ENCODE data around the gene NHSL1. TPM values are rescaled to one million over a fixed set of nuclear protein-coding genes. Genes with fewer than 3 reads are reported as not detected.

Gene NHSL1
- total and polyA plus RNA-seq, 4 donors: 6.6 to 33.0 (median 20.7) TPM

- Histone ChIP-seq H3K4me3 (ENCODE audit: low read depth in 1 of 3, low read length in 3 of 3) (no peak overlapping the region), H3K9me3 (ENCODE audit: control insufficient read depth in 4 of 4, low read length in 3 of 4) (no peaks in the 10 kb centered on the region), H3K27ac (ENCODE audit: low read depth in 1 of 2, low read length in 2 of 2) (no peak overlapping the region), H3K27me3 (ENCODE audit: control insufficient read depth in 4 of 4, insufficient read depth in 4 of 4, low read length in 3 of 4) (no peaks in the 10 kb centered on the region), H3K36me3 (ENCODE audit: control insufficient read depth in 4 of 4, insufficient read depth in 3 of 4, low read depth in 1 of 4, low read length in 3 of 4) (no peaks in the 10 kb centered on the region), H3K4me1 (ENCODE audit: control insufficient read depth in 4 of 4, insufficient read depth in 4 of 4, low read length in 3 of 4) (peaks cover 6 to 12% (median 9%) of the 10 kb centered on the region in 4 donors), H3K9ac (ENCODE audit: low read depth in 1 of 2, low read length in 2 of 2) (no peak overlapping the region)
- DNase-seq (ENCODE audit: low spot score): no peak
- TF ChIP-seq EGR1 (IDR thresholded peaks at IDR 0.05; ENCODE audit: low read depth in 2 of 2): no peak
- TF ChIP-seq, protein P1, sequence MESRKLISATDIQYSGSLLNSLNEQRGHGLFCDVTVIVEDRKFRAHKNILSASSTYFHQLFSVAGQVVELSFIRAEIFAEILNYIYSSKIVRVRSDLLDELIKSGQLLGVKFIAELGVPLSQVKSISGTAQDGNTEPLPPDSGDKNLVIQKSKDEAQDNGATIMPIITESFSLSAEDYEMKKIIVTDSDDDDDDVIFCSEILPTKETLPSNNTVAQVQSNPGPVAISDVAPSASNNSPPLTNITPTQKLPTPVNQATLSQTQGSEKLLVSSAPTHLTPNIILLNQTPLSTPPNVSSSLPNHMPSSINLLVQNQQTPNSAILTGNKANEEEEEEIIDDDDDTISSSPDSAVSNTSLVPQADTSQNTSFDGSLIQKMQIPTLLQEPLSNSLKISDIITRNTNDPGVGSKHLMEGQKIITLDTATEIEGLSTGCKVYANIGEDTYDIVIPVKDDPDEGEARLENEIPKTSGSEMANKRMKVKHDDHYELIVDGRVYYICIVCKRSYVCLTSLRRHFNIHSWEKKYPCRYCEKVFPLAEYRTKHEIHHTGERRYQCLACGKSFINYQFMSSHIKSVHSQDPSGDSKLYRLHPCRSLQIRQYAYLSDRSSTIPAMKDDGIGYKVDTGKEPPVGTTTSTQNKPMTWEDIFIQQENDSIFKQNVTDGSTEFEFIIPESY (IDR thresholded peaks at IDR 0.05): no peak
- WGBS: 77% methylated on average over 2 of the region's 2 CpGs
These were observed 34.4 kb upstream of the NHSL1 start for GRCh38 chr6:138533667-138534066.

GRCh38 chr6:138531387-138531786, 32.1 kb upstream of the NHSL1 start:
- no peaks in the 10 kb centered on the region for H3K9me3 ChIP-seq (ENCODE audit: control insufficient read depth in 4 of 4, low read length in 3 of 4)
- H3K4me3 ChIP-seq (ENCODE audit: low read depth in 1 of 3, low read length in 3 of 3): no peak overlapping the region
- H3K36me3 ChIP-seq (ENCODE audit: control insufficient read depth in 4 of 4, insufficient read depth in 3 of 4, low read depth in 1 of 4, low read length in 3 of 4): no peaks in the 10 kb centered on the region
- no peaks in the 10 kb centered on the region for H3K27me3 ChIP-seq (ENCODE audit: control insufficient read depth in 4 of 4, insufficient read depth in 4 of 4, low read length in 3 of 4)
- no peak for DNase-seq (ENCODE audit: low spot score)
- TF ChIP-seq, protein P2, sequence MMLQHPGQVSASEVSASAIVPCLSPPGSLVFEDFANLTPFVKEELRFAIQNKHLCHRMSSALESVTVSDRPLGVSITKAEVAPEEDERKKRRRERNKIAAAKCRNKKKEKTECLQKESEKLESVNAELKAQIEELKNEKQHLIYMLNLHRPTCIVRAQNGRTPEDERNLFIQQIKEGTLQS (IDR thresholded peaks at IDR 0.05): no peak
- TF ChIP-seq RXRA (IDR thresholded peaks at IDR 0.05) (no peak), MAX (IDR thresholded peaks at IDR 0.05) (no peak), HNF4A (conservative IDR thresholded peaks at IDR 0.05) (no peak), TAF1 (conservative IDR thresholded peaks at IDR 0.05) (no peak), NR2F2 (IDR thresholded peaks at IDR 0.05) (no peak), FOXA2 (IDR thresholded peaks at IDR 0.05) (no peak), JUND (IDR thresholded peaks at IDR 0.05) (no peak), FOXA1 (IDR thresholded peaks at IDR 0.05) (no peak), RAD21 (IDR thresholded peaks at IDR 0.05) (no peak)
- TF ChIP-seq, protein P3, sequence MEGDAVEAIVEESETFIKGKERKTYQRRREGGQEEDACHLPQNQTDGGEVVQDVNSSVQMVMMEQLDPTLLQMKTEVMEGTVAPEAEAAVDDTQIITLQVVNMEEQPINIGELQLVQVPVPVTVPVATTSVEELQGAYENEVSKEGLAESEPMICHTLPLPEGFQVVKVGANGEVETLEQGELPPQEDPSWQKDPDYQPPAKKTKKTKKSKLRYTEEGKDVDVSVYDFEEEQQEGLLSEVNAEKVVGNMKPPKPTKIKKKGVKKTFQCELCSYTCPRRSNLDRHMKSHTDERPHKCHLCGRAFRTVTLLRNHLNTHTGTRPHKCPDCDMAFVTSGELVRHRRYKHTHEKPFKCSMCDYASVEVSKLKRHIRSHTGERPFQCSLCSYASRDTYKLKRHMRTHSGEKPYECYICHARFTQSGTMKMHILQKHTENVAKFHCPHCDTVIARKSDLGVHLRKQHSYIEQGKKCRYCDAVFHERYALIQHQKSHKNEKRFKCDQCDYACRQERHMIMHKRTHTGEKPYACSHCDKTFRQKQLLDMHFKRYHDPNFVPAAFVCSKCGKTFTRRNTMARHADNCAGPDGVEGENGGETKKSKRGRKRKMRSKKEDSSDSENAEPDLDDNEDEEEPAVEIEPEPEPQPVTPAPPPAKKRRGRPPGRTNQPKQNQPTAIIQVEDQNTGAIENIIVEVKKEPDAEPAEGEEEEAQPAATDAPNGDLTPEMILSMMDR (IDR thresholded peaks at IDR 0.05; ENCODE audit: low read depth, low read length, missing input control): no peak
- H3K9ac ChIP-seq (ENCODE audit: low read depth in 1 of 2, low read length in 2 of 2): no peak overlapping the region
- peaks cover 0 to 9% (median under 1%) of the 10 kb centered on the region in 4 donors for H3K4me1 ChIP-seq (ENCODE audit: control insufficient read depth in 4 of 4, insufficient read depth in 4 of 4, low read length in 3 of 4)
- no peak overlapping the region for H3K27ac ChIP-seq (ENCODE audit: low read depth in 1 of 2, low read length in 2 of 2)
- WGBS: 98% methylated on average over 2 of the region's 2 CpGs

- H3K27me3 ChIP-seq (ENCODE audit: control insufficient read depth in 4 of 4, insufficient read depth in 4 of 4, low read length in 3 of 4): no peaks in the 10 kb centered on the region
- 86% methylated on average over 3 of the region's 3 CpGs for WGBS
- H3K27ac ChIP-seq (ENCODE audit: low read depth in 1 of 2, low read length in 2 of 2): no peak overlapping the region
- TF ChIP-seq FOXA2 (IDR thresholded peaks at IDR 0.05) (no peak), EGR1 (IDR thresholded peaks at IDR 0.05; ENCODE audit: low read depth in 2 of 2) (no peak)
- TF ChIP-seq, protein P1 (IDR thresholded peaks at IDR 0.05): no peak
- TF ChIP-seq, protein P4, sequence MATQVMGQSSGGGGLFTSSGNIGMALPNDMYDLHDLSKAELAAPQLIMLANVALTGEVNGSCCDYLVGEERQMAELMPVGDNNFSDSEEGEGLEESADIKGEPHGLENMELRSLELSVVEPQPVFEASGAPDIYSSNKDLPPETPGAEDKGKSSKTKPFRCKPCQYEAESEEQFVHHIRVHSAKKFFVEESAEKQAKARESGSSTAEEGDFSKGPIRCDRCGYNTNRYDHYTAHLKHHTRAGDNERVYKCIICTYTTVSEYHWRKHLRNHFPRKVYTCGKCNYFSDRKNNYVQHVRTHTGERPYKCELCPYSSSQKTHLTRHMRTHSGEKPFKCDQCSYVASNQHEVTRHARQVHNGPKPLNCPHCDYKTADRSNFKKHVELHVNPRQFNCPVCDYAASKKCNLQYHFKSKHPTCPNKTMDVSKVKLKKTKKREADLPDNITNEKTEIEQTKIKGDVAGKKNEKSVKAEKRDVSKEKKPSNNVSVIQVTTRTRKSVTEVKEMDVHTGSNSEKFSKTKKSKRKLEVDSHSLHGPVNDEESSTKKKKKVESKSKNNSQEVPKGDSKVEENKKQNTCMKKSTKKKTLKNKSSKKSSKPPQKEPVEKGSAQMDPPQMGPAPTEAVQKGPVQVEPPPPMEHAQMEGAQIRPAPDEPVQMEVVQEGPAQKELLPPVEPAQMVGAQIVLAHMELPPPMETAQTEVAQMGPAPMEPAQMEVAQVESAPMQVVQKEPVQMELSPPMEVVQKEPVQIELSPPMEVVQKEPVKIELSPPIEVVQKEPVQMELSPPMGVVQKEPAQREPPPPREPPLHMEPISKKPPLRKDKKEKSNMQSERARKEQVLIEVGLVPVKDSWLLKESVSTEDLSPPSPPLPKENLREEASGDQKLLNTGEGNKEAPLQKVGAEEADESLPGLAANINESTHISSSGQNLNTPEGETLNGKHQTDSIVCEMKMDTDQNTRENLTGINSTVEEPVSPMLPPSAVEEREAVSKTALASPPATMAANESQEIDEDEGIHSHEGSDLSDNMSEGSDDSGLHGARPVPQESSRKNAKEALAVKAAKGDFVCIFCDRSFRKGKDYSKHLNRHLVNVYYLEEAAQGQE (IDR thresholded peaks at IDR 0.05): no peak
- peaks cover 0 to 9% (median 3%) of the 10 kb centered on the region in 4 donors for H3K4me1 ChIP-seq (ENCODE audit: control insufficient read depth in 4 of 4, insufficient read depth in 4 of 4, low read length in 3 of 4)
- H3K9ac ChIP-seq (ENCODE audit: low read depth in 1 of 2, low read length in 2 of 2): no peak overlapping the region
- no peak overlapping the region for H3K4me3 ChIP-seq (ENCODE audit: low read depth in 1 of 3, low read length in 3 of 3)
- H3K36me3 ChIP-seq (ENCODE audit: control insufficient read depth in 4 of 4, insufficient read depth in 3 of 4, low read depth in 1 of 4, low read length in 3 of 4): no peaks in the 10 kb centered on the region
- DNase-seq (ENCODE audit: low spot score): no peak
- no peaks in the 10 kb centered on the region for H3K9me3 ChIP-seq (ENCODE audit: control insufficient read depth in 4 of 4, low read length in 3 of 4)
These were observed 30.2 kb upstream of the NHSL1 start for GRCh38 chr6:138529478-138529877.

Measured in liver (tissue), 9 donors.